HepG2 (cell line): ENCODE data around the gene UBC. TPM values are rescaled to one million over a fixed set of nuclear protein-coding genes. Genes with fewer than 3 reads are reported as not detected.
A peak's percentile ranks its signal among the peaks of the same experiment; 100 is the strongest.

Experiments used
- EP300 ChIP-seq, 3 experiments: sonication (generic) in 1 of 3; formaldehyde crosslinking in 1 of 3; IDR thresholded peaks; 2 replicates each; pipeline versions ENCODE4 v1.5.1 to v1.6.1; 2011 to 2020; ENCODE audit warnings: low read depth in 2 of 3, low read length in 2 of 3, borderline replicate concordance in 1 of 3, improper control_type of control experiment in 1 of 3, mild to moderate bottlenecking in 1 of 3, missing genetic modification reagents in 1 of 3, moderate library complexity in 1 of 3
- FOXK1 ChIP-seq: sonication (generic); formaldehyde crosslinking; IDR thresholded peaks from 2 replicates; pipeline ENCODE4 v1.4.0; 2020; ENCODE audit warnings: low read depth, missing genetic modification reagents, borderline replicate concordance
- MED13 ChIP-seq: sonication (generic); formaldehyde crosslinking; IDR thresholded peaks from 2 replicates; pipeline ENCODE4 v1.5.0; 2020; ENCODE audit warnings: missing genetic modification reagents
- NCOR1 ChIP-seq: fragments of 200-600 bp; sonication (generic); IDR thresholded peaks from 2 replicates; pipeline ENCODE4 v1.7.0; 2017; ENCODE audit warnings: antibody characterized with exemption, low read length, borderline replicate concordance
- ZFP36L2 ChIP-seq: sonication (generic); formaldehyde crosslinking; IDR thresholded peaks from 2 replicates; pipeline ENCODE4 v1.4.0; 2020; ENCODE audit warnings: missing genetic modification reagents
- ZMYM4 ChIP-seq: sonication (generic); formaldehyde crosslinking; IDR thresholded peaks from 2 replicates; pipeline ENCODE4 v1.8.1; 2023; ENCODE audit warnings: mild to moderate bottlenecking, missing genetic modification reagents
- ZNF431 ChIP-seq: sonication (generic); formaldehyde crosslinking; IDR thresholded peaks from 2 replicates; pipeline ENCODE4 v1.9.0; 2022; ENCODE audit warnings: missing genetic modification reagents, low read depth, mild to moderate bottlenecking, borderline replicate concordance
- ZNF619 ChIP-seq: sonication (generic); formaldehyde crosslinking; IDR thresholded peaks from 2 replicates; pipeline ENCODE4 v1.4.0; 2020; ENCODE audit warnings: mild to moderate bottlenecking, missing genetic modification reagents
- ZNF772 ChIP-seq: sonication (generic); formaldehyde crosslinking; IDR thresholded peaks from 2 replicates; pipeline ENCODE4 v1.5.0; 2020; ENCODE audit warnings: mild to moderate bottlenecking, missing genetic modification reagents
- polyA plus RNA-seq, 8 experiments: library from polyadenylated mRNA; depleted of rRNA in 3 of 8; stranded (reverse) in 7 of 8; unstranded in 1 of 8; fragments of >200 nt; fragmentation: Illumina TruSeq in 4 of 8; extraction: Trizol in 4 of 8; gene quantifications; 2 replicates each; pipeline versions ENCODE4 v1.2.1 to v1.2.3, GENCODE V29; 2011 to 2016; ENCODE audit warnings: low read depth in 4 of 8, missing spikeins in 1 of 8, mixed read lengths in 1 of 8; ENCODE audit not compliant: insufficient read depth in 1 of 8
- total RNA-seq, 5 experiments: library from RNA; depleted of rRNA; stranded (reverse); fragments of >200 nt; fragmentation: Illumina TruSeq; extraction: Trizol; gene quantifications; 2 replicates each; pipeline ENCODE4 v1.2.3, GENCODE V29; 2016; ENCODE audit warnings: low read depth in 1 of 5
- TF ChIP-seq, protein P1 (sequence below): IDR thresholded peaks from 2 replicates; pipeline ENCODE4 v1.6.1; 2012; ENCODE audit warnings: low read depth, low read length, improper control_type of control experiment
- TF ChIP-seq, protein P2 (sequence below): sonication (generic); formaldehyde crosslinking; IDR thresholded peaks from 2 replicates; pipeline ENCODE4 v1.5.0; 2020; ENCODE audit warnings: mild to moderate bottlenecking, missing genetic modification reagents, moderate library complexity
- TF ChIP-seq, protein P3 (sequence below): sonication (generic); formaldehyde crosslinking; IDR thresholded peaks from 2 replicates; pipeline ENCODE4 v1.4.0; 2020; ENCODE audit warnings: missing genetic modification reagents
- TF ChIP-seq, protein P4 (sequence below): sonication (generic); formaldehyde crosslinking; IDR thresholded peaks from 2 replicates; pipeline ENCODE4 v1.4.0; 2020; ENCODE audit warnings: missing genetic modification reagents, borderline replicate concordance
- TF ChIP-seq, protein P5 (sequence below): IDR thresholded peaks from 2 replicates; pipeline ENCODE4 v1.4.0; 2020; ENCODE audit warnings: mild to moderate bottlenecking, missing genetic modification reagents

UBC gene
- total and polyA plus RNA-seq, 2 of the 13 experiments (the other 11 are each of a cell fraction or from before 2014, with no cell fraction given) = 805 to 1,432 TPM

DNA sequence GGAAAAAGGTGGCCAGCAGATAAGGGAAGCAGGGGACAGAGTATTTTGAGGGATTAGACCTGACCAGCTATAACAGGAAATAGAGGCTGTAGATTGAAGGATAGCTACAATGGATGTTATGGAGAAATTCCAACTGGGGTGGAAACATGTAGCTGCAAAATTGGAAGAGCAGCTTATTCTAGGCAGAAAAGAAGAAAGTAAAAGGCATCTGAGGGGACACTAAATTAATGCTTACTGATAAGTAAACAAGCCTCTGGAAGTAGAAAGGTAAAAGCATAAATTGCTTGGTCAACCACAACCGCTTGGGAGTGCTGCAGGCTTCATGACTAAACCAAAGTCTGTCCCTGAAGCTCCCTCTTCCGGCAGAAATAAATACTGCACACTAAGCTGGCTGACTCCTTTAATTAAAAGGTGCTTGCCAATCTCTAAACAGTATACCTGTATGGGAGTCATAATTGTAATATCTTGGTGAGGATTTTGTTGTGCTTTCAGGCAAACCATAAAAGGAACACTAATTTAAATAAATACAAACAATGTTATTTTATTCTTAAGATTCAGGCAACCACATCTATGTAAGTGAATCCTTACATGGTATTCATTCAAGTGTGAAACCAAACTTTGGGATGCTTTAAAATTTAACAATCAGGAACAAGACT is 7.7 kb downstream of the UBC start (continued):
- TF ChIP-seq, protein P1, sequence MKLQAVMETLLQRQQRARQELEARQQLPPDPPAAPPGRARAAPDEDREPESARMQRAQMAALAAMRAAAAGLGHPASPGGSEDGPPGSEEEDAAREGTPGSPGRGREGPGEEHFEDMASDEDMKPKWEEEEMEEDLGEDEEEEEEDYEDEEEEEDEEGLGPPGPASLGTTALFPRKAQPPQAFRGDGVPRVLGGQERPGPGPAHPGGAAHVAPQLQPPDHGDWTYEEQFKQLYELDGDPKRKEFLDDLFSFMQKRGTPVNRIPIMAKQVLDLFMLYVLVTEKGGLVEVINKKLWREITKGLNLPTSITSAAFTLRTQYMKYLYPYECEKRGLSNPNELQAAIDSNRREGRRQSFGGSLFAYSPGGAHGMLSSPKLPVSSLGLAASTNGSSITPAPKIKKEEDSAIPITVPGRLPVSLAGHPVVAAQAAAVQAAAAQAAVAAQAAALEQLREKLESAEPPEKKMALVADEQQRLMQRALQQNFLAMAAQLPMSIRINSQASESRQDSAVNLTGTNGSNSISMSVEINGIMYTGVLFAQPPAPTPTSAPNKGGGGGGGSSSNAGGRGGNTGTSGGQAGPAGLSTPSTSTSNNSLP = peak; percentile 90
- TF ChIP-seq ZFP36L2 (CRISPR knock-in tag) (no peak), MED13 (CRISPR knock-in tag) (no peak), ZNF431 (CRISPR knock-in tag) (no peak), EP300 (IDR thresholded peaks at IDR 0.05; ENCODE audit: low read depth in 2 of 2, low read length in 2 of 2) (no peak), EP300 (CRISPR knock-in tag; IDR thresholded peaks at IDR 0.05; ENCODE audit: borderline replicate concordance) (no peak), FOXK1 (CRISPR knock-in tag) (peak; percentile 60; the same call in 1 of the 2 replicates), ZNF772 (CRISPR knock-in tag) (no peak), ZMYM4 (CRISPR knock-in tag) (0 out of 2 replicates have a peak, but pooled peaks have one; percentile 16), NCOR1 (no peak), ZNF619 (CRISPR knock-in tag) (no peak)
- TF ChIP-seq, protein P2, sequence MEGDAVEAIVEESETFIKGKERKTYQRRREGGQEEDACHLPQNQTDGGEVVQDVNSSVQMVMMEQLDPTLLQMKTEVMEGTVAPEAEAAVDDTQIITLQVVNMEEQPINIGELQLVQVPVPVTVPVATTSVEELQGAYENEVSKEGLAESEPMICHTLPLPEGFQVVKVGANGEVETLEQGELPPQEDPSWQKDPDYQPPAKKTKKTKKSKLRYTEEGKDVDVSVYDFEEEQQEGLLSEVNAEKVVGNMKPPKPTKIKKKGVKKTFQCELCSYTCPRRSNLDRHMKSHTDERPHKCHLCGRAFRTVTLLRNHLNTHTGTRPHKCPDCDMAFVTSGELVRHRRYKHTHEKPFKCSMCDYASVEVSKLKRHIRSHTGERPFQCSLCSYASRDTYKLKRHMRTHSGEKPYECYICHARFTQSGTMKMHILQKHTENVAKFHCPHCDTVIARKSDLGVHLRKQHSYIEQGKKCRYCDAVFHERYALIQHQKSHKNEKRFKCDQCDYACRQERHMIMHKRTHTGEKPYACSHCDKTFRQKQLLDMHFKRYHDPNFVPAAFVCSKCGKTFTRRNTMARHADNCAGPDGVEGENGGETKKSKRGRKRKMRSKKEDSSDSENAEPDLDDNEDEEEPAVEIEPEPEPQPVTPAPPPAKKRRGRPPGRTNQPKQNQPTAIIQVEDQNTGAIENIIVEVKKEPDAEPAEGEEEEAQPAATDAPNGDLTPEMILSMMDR (CRISPR knock-in tag) = peak; percentile 91
- TF ChIP-seq, protein P3, sequence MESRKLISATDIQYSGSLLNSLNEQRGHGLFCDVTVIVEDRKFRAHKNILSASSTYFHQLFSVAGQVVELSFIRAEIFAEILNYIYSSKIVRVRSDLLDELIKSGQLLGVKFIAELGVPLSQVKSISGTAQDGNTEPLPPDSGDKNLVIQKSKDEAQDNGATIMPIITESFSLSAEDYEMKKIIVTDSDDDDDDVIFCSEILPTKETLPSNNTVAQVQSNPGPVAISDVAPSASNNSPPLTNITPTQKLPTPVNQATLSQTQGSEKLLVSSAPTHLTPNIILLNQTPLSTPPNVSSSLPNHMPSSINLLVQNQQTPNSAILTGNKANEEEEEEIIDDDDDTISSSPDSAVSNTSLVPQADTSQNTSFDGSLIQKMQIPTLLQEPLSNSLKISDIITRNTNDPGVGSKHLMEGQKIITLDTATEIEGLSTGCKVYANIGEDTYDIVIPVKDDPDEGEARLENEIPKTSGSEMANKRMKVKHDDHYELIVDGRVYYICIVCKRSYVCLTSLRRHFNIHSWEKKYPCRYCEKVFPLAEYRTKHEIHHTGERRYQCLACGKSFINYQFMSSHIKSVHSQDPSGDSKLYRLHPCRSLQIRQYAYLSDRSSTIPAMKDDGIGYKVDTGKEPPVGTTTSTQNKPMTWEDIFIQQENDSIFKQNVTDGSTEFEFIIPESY (CRISPR knock-in tag) = 0 out of 2 replicates have a peak, but pooled peaks have one; percentile 22
- TF ChIP-seq, protein P4, sequence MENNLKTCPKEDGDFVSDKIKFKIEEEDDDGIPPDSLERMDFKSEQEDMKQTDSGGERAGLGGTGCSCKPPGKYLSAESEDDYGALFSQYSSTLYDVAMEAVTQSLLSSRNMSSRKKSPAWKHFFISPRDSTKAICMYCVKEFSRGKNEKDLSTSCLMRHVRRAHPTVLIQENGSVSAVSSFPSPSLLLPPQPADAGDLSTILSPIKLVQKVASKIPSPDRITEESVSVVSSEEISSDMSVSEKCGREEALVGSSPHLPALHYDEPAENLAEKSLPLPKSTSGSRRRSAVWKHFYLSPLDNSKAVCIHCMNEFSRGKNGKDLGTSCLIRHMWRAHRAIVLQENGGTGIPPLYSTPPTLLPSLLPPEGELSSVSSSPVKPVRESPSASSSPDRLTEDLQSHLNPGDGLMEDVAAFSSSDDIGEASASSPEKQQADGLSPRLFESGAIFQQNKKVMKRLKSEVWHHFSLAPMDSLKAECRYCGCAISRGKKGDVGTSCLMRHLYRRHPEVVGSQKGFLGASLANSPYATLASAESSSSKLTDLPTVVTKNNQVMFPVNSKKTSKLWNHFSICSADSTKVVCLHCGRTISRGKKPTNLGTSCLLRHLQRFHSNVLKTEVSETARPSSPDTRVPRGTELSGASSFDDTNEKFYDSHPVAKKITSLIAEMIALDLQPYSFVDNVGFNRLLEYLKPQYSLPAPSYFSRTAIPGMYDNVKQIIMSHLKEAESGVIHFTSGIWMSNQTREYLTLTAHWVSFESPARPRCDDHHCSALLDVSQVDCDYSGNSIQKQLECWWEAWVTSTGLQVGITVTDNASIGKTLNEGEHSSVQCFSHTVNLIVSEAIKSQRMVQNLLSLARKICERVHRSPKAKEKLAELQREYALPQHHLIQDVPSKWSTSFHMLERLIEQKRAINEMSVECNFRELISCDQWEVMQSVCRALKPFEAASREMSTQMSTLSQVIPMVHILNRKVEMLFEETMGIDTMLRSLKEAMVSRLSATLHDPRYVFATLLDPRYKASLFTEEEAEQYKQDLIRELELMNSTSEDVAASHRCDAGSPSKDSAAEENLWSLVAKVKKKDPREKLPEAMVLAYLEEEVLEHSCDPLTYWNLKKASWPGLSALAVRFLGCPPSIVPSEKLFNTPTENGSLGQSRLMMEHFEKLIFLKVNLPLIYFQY = 0 out of 2 replicates have a peak, but pooled peaks have one; percentile 52
- TF ChIP-seq, protein P5, sequence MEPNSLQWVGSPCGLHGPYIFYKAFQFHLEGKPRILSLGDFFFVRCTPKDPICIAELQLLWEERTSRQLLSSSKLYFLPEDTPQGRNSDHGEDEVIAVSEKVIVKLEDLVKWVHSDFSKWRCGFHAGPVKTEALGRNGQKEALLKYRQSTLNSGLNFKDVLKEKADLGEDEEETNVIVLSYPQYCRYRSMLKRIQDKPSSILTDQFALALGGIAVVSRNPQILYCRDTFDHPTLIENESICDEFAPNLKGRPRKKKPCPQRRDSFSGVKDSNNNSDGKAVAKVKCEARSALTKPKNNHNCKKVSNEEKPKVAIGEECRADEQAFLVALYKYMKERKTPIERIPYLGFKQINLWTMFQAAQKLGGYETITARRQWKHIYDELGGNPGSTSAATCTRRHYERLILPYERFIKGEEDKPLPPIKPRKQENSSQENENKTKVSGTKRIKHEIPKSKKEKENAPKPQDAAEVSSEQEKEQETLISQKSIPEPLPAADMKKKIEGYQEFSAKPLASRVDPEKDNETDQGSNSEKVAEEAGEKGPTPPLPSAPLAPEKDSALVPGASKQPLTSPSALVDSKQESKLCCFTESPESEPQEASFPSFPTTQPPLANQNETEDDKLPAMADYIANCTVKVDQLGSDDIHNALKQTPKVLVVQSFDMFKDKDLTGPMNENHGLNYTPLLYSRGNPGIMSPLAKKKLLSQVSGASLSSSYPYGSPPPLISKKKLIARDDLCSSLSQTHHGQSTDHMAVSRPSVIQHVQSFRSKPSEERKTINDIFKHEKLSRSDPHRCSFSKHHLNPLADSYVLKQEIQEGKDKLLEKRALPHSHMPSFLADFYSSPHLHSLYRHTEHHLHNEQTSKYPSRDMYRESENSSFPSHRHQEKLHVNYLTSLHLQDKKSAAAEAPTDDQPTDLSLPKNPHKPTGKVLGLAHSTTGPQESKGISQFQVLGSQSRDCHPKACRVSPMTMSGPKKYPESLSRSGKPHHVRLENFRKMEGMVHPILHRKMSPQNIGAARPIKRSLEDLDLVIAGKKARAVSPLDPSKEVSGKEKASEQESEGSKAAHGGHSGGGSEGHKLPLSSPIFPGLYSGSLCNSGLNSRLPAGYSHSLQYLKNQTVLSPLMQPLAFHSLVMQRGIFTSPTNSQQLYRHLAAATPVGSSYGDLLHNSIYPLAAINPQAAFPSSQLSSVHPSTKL (CRISPR knock-in tag) = peak; percentile 46
